Adrenal gland (tissue), 12 donors: ENCODE data around the gene CDC34. TPM values are rescaled to one million over a fixed set of nuclear protein-coding genes. Genes with fewer than 3 reads are reported as not detected.

Experiments used
- DNase-seq, 7 donors: peaks; one replicate each; pipeline ENCODE4 v3.0.0-alpha.2; 2019 to 2020
- H3K27ac ChIP-seq, 5 donors: fragments of 200-600 bp; sonication (generic) in 4 of 5; 1 replicate in 3 of 5; 2 replicates in 2 of 5; pipeline versions ENCODE4 v1.5.1 to v1.8.0; 2016 to 2020; ENCODE audit warnings: mild to moderate bottlenecking in 1 of 5
- H3K27me3 ChIP-seq: fragments of 200-600 bp; 2 replicates; pipeline ENCODE4 v1.8.0; 2021
- H3K36me3 ChIP-seq, 2 donors: fragments of 200-600 bp; replicated peaks in 1 of 2; 1 replicate in 1 of 2; 2 replicates in 1 of 2; pipeline versions ENCODE4 v1.5.1 to v1.8.0; 2018 to 2022
- H3K4me1 ChIP-seq, 2 donors: fragments of 200-600 bp; replicated peaks in 1 of 2; 1 replicate in 1 of 2; 2 replicates in 1 of 2; pipeline versions ENCODE4 v1.5.1 to v1.8.0; 2018 to 2021
- H3K4me3 ChIP-seq, 4 donors: fragments of 200-600 bp; sonication (generic) in 3 of 4; one replicate each; pipeline ENCODE4 v1.5.1; 2016 to 2018
- H3K9me3 ChIP-seq, 3 donors: fragments of 200-600 bp; sonication (generic) in 1 of 3; replicated peaks in 1 of 3; 1 replicate in 2 of 3; 2 replicates in 1 of 3; pipeline versions ENCODE4 v1.5.1 to v1.8.0; 2016 to 2021
- POLR2A ChIP-seq, 2 donors: fragments of 450-650 bp; IDR thresholded peaks; one replicate each; pipeline ENCODE4 v1.6.1; 2017; ENCODE audit warnings: antibody characterized with exemption in 2 of 2, mild to moderate bottlenecking in 2 of 2, moderate library complexity in 1 of 2
- WGBS, 4 donors: extraction: QIAGEN DNeasy Blood & Tissue Kit in 2 of 4; methylation state at CpG; one replicate each; pipeline versions ENCODE4 v1.1.5 to v1.1.7; 2013 to 2017; 5-methylcytosine and 5-hydroxymethylcytosine counted together
- intact Hi-C, 2 donors: fragments of 100-400 bp; cut with DNase I; formaldehyde crosslinking; loops; one replicate each; pipeline versions ENCODE4 v1.14.1 to v1.15.0; 2022 to 2023
- polyA plus RNA-seq, 3 donors: library from polyadenylated mRNA; stranded (reverse); fragments of 200-250 nt in 2 of 3; fragments of 350-450 nt in 1 of 3; fragmentation: Illumina TruSeq in 1 of 3; extraction: RNeasy Lipid Tissue Mini Kit (QIAGEN cat#74804) in 1 of 3; gene quantifications; one replicate each; pipeline ENCODE4 v1.2.3, GENCODE V29; 2013 to 2014
- total RNA-seq, 9 donors: library from RNA; depleted of rRNA in 4 of 9; stranded (reverse); fragments of >200 nt in 4 of 9; fragments of 120-200 nt in 1 of 9; fragmentation: NEBNext Ultra II Directional in 1 of 9; extraction: Animal tissue kit (Norgen Biotek cat#: 25700) in 1 of 9; gene quantifications; one replicate each; pipeline versions ENCODE4 v1.1.0 to v1.2.4, GENCODE V29; 2013 to 2023
- TF ChIP-seq, protein P1 (sequence below), 6 experiments: fragments of 450-650 bp in 4 of 6; fragments of 200-600 bp in 2 of 6; sonication (generic) in 1 of 6; IDR thresholded peaks; 1 replicate in 5 of 6; 2 replicates in 1 of 6; pipeline versions ENCODE4 v1.5.1 to v1.8.0; 2016 to 2021; ENCODE audit warnings: antibody characterized with exemption in 6 of 6, mild to moderate bottlenecking in 2 of 6, moderate library complexity in 1 of 6
- donor health status: healthy with polysubstance abuse.
- donor health status: Bipolar disorder and iron deficiency.
- donor health status: DM: yes; HTN: yes; CAD: no.
- donor health status: DM: no; HTN: no; CAD: no.
- donor health status: DM: no; HTN: no; CAD: no.
- donor health status: DM: yes; HTN: yes; CAD: no.

Gene CDC34
- total and polyA plus RNA-seq, 12 donors: 22.2 to 151 (median 64.9) TPM

DNA sequence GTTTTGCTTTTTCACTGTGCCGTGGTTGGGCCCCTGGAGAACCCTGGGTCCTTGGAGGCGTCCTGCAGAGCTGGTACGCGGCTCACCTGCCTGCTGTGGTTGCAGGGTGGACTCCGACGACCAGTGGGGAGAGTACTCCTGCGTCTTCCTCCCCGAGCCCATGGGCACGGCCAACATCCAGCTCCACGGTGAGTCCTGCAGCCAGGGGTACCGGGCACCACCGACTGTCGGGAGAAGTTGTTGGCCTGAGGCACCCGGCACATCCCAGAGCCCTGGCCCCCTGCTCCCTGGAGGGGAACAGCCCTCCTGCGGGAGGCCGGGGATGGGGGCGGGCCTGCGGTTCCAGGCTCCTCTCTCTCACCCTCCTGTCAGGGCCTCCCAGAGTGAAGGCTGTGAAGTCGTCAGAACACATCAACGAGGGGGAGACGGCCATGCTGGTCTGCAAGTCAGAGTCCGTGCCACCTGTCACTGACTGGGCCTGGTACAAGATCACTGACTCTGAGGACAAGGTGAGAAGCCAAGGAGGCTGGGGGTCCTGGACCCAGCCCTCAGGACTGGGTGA lies 48.8 kb downstream of the CDC34 start:
- no peak overlapping the region for H3K4me3 ChIP-seq
- H3K9me3 ChIP-seq: no peaks in the 10 kb centered on the region
- intact Hi-C loops: no loop called here
- TF ChIP-seq POLR2A (IDR thresholded peaks at IDR 0.05): no peak
- TF ChIP-seq, protein P1, sequence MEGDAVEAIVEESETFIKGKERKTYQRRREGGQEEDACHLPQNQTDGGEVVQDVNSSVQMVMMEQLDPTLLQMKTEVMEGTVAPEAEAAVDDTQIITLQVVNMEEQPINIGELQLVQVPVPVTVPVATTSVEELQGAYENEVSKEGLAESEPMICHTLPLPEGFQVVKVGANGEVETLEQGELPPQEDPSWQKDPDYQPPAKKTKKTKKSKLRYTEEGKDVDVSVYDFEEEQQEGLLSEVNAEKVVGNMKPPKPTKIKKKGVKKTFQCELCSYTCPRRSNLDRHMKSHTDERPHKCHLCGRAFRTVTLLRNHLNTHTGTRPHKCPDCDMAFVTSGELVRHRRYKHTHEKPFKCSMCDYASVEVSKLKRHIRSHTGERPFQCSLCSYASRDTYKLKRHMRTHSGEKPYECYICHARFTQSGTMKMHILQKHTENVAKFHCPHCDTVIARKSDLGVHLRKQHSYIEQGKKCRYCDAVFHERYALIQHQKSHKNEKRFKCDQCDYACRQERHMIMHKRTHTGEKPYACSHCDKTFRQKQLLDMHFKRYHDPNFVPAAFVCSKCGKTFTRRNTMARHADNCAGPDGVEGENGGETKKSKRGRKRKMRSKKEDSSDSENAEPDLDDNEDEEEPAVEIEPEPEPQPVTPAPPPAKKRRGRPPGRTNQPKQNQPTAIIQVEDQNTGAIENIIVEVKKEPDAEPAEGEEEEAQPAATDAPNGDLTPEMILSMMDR (IDR thresholded peaks at IDR 0.05): no peak
- H3K4me1 ChIP-seq: peaks cover 48 to 56% of the 10 kb centered on the region in 2 donors
- H3K36me3 ChIP-seq: peaks cover 0 to 35% of the 10 kb centered on the region in 2 donors
- H3K27ac ChIP-seq: peak overlapping the region in 1 of 5 donors; percentile 27
- WGBS, 4 donors: 68 to 88% (median 78%) methylated on average over 4 to 22 of the region's 22 CpGs
- H3K27me3 ChIP-seq: no peaks in the 10 kb centered on the region
- DNase-seq: no peak

DNA sequence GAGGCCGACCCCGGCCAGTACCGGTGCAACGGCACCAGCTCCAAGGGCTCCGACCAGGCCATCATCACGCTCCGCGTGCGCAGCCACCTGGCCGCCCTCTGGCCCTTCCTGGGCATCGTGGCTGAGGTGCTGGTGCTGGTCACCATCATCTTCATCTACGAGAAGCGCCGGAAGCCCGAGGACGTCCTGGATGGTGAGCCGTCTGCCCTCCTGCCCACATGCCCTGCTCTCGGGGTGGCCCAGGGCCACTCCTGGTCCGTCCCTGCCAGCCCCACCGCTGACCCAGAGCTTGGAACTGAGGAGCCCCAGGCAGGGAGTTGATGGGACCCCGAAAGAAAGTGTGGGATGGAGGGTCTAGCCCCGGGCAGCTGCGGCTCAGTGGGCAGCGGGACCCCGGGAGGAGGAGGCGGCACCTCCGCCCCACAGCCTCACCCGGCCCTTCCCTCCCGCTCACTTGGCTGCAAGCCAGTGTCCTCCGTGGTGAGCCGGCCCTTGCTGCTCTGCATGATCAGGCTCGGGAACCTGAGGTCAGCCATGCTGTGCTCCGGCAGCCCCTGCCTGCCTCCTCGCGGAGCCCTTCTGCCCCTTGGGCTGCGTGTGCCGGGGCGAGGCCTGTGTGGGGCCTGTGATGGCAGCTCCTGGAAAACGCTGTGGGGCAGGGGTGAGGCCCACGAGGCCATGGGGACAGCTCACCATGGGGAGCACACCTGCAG lies 50.0 kb downstream of the CDC34 start:
- H3K27me3 ChIP-seq: no peaks in the 10 kb centered on the region
- peak in 6 of 7 donors; percentile 47 to 78 (median 70) for DNase-seq
- intact Hi-C loops: no loop called here
- H3K36me3 ChIP-seq: peaks cover 0 to 35% of the 10 kb centered on the region in 2 donors
- WGBS, 4 donors: 71 to 83% (median 74%) methylated on average over 9 to 40 of the region's 40 CpGs
- H3K9me3 ChIP-seq: no peaks in the 10 kb centered on the region
- H3K4me3 ChIP-seq: no peak overlapping the region
- H3K4me1 ChIP-seq: peaks cover 37 to 48% of the 10 kb centered on the region in 2 donors
- H3K27ac ChIP-seq: peak overlapping the region in 3 of 5 donors; percentile 86 to 94 (median 89)
- no peak for TF ChIP-seq POLR2A (IDR thresholded peaks at IDR 0.05)
- TF ChIP-seq, protein P1 (IDR thresholded peaks at IDR 0.05): no peak

DNA sequence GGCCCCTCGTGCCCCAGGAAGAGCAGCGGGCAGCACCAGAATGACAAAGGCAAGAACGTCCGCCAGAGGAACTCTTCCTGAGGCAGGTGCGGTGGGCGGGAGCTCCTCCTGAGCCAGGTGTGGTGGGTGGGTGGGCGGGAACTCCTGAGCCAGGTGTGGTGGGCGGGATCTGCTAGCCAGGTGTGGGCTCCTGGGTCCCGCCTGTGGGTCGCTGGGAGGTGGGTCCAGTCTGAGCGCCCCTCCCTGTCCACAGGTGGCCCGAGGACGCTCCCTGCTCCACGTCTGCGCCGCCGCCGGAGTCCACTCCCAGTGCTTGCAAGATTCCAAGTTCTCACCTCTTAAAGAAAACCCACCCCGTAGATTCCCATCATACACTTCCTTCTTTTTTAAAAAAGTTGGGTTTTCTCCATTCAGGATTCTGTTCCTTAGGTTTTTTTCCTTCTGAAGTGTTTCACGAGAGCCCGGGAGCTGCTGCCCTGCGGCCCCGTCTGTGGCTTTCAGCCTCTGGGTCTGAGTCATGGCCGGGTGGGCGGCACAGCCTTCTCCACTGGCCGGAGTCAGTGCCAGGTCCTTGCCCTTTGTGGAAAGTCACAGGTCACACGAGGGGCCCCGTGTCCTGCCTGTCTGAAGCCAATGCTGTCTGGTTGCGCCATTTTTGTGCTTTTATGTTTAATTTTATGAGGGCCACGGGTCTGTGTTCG lies 51.1 kb downstream of the CDC34 start:
- Histone ChIP-seq H3K4me3 (no peak overlapping the region), H3K4me1 (peaks cover 26 to 37% of the 10 kb centered on the region in 2 donors), H3K36me3 (peaks cover 0 to 35% of the 10 kb centered on the region in 2 donors), H3K27me3 (no peaks in the 10 kb centered on the region), H3K9me3 (no peaks in the 10 kb centered on the region), H3K27ac (peak overlapping the region; percentile 67 to 94 (median 86))
- peak; percentile 69 to 98 (median 94) for DNase-seq
- TF ChIP-seq, protein P1 (IDR thresholded peaks at IDR 0.05): no peak
- TF ChIP-seq POLR2A (IDR thresholded peaks at IDR 0.05): peak in 1 of 2 donors; percentile 85
- intact Hi-C loops: no loop called here
- WGBS, 4 donors: 59 to 73% (median 71%) methylated on average over 23 to 31 of the region's 31 CpGs
